ENCODE measurements around the gene B4GALT6. TPM values are rescaled to one million over a fixed set of nuclear protein-coding genes. Genes with fewer than 3 reads are reported as not detected.

B4GALT6 gene
- polyA plus RNA-seq, 1 donor from 2014 or later, result 19.4 TPM

DNA sequence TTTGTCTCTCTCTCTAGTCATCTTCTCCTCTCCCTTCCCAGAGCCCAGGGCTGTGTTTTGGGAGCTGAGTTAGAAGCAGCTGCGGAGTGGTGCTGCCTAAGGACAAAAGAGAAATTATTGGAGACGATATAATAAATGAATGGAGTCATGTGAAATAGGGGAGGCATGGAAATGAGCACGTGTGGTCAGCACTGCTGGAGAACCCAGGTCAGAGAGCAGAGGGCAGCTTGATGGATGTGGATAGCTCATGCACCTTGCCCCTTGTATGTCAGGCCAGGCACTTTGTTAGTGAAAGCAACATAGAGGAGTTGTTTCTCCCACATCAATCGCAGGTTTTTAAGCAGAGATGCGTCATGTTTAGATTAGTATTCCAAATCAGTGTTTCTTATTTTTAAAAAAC lies 77.0 kb downstream of the B4GALT6 start:
- TF ChIP-seq POLR2AphosphoS5 (IDR thresholded peaks at IDR 0.05) (no peak), MXI1 (conservative IDR thresholded peaks at IDR 0.05; ENCODE audit: poor library complexity, severe bottlenecking) (no peak), RAD21 (conservative IDR thresholded peaks at IDR 0.05) (no peak), TAF1 (IDR thresholded peaks at IDR 0.05; ENCODE audit: low read depth) (no peak), EP300 (conservative IDR thresholded peaks at IDR 0.05; ENCODE audit: poor library complexity, severe bottlenecking) (no peak), EZH2 (IDR thresholded peaks at IDR 0.05; ENCODE audit: borderline replicate concordance, insufficient read depth, low read length, poor library complexity, severe bottlenecking) (no peak)
- TF ChIP-seq, protein P1, sequence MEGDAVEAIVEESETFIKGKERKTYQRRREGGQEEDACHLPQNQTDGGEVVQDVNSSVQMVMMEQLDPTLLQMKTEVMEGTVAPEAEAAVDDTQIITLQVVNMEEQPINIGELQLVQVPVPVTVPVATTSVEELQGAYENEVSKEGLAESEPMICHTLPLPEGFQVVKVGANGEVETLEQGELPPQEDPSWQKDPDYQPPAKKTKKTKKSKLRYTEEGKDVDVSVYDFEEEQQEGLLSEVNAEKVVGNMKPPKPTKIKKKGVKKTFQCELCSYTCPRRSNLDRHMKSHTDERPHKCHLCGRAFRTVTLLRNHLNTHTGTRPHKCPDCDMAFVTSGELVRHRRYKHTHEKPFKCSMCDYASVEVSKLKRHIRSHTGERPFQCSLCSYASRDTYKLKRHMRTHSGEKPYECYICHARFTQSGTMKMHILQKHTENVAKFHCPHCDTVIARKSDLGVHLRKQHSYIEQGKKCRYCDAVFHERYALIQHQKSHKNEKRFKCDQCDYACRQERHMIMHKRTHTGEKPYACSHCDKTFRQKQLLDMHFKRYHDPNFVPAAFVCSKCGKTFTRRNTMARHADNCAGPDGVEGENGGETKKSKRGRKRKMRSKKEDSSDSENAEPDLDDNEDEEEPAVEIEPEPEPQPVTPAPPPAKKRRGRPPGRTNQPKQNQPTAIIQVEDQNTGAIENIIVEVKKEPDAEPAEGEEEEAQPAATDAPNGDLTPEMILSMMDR (IDR thresholded peaks at IDR 0.05; ENCODE audit: poor library complexity, severe bottlenecking), result no peak
- TF ChIP-seq, protein P2, sequence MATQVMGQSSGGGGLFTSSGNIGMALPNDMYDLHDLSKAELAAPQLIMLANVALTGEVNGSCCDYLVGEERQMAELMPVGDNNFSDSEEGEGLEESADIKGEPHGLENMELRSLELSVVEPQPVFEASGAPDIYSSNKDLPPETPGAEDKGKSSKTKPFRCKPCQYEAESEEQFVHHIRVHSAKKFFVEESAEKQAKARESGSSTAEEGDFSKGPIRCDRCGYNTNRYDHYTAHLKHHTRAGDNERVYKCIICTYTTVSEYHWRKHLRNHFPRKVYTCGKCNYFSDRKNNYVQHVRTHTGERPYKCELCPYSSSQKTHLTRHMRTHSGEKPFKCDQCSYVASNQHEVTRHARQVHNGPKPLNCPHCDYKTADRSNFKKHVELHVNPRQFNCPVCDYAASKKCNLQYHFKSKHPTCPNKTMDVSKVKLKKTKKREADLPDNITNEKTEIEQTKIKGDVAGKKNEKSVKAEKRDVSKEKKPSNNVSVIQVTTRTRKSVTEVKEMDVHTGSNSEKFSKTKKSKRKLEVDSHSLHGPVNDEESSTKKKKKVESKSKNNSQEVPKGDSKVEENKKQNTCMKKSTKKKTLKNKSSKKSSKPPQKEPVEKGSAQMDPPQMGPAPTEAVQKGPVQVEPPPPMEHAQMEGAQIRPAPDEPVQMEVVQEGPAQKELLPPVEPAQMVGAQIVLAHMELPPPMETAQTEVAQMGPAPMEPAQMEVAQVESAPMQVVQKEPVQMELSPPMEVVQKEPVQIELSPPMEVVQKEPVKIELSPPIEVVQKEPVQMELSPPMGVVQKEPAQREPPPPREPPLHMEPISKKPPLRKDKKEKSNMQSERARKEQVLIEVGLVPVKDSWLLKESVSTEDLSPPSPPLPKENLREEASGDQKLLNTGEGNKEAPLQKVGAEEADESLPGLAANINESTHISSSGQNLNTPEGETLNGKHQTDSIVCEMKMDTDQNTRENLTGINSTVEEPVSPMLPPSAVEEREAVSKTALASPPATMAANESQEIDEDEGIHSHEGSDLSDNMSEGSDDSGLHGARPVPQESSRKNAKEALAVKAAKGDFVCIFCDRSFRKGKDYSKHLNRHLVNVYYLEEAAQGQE (IDR thresholded peaks at IDR 0.05; ENCODE audit: borderline replicate concordance), result no peak
- H3K27me3 ChIP-seq (ENCODE audit: insufficient read depth, low read depth, low read length), result no peaks in the 10 kb centered on the region
- H3K9me2 ChIP-seq (ENCODE audit: insufficient read depth, low read length), result no peaks in the 10 kb centered on the region
- no peaks in the 10 kb centered on the region for H3K36me3 ChIP-seq (ENCODE audit: insufficient read depth, low read length)
- no peak overlapping the region for H3K9ac ChIP-seq (ENCODE audit: low read length)
- no peaks in the 10 kb centered on the region for H4K20me1 ChIP-seq (ENCODE audit: insufficient read depth)
- H3K27ac ChIP-seq (ENCODE audit: low read length), result no peak overlapping the region
- H3F3A ChIP-seq (ENCODE audit: insufficient read depth, low read length, poor library complexity, severe bottlenecking), result no peaks in the 10 kb centered on the region
- no peak overlapping the region for H3K4me3 ChIP-seq (ENCODE audit: low read length)
- no peak overlapping the region for H3K4me2 ChIP-seq (ENCODE audit: low read length)
- H3K79me2 ChIP-seq (replicated peaks; ENCODE audit: insufficient read depth, low read length), result no peaks in the 10 kb centered on the region
- no peaks in the 10 kb centered on the region for H3K9me3 ChIP-seq (ENCODE audit: low read length)
- H2AFZ ChIP-seq (ENCODE audit: low read depth, low read length), result no peak overlapping the region

DNA sequence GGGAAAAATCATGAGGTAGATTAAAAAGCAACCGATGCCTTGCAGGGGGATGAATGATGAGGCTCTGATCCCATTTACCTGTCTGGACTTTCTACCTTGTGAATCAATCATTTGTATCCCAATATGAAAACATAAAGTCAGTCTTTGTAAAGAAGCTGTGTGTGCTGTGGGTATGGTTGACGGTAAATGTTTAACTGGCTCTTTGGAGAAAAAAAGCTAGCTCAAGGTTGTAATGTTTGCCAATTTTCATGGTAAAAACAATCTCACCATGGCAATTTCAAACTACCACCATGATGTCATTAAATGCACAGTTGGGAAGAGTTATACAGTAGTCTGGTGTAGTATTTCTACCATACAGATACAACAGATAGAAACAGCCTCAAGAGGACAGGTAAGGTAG lies 78.1 kb downstream of the B4GALT6 start:
- Histone ChIP-seq H3K27me3 (ENCODE audit: insufficient read depth, low read depth, low read length) (no peaks in the 10 kb centered on the region), H3K9ac (ENCODE audit: low read length) (no peak overlapping the region), H3K36me3 (ENCODE audit: insufficient read depth, low read length) (no peaks in the 10 kb centered on the region), H4K20me1 (ENCODE audit: insufficient read depth) (no peaks in the 10 kb centered on the region), H2AFZ (ENCODE audit: low read depth, low read length) (no peak overlapping the region), H3K9me3 (ENCODE audit: low read length) (no peaks in the 10 kb centered on the region), H3K79me2 (replicated peaks; ENCODE audit: insufficient read depth, low read length) (no peaks in the 10 kb centered on the region), H3F3A (ENCODE audit: insufficient read depth, low read length, poor library complexity, severe bottlenecking) (no peaks in the 10 kb centered on the region), H3K9me2 (ENCODE audit: insufficient read depth, low read length) (no peaks in the 10 kb centered on the region), H3K4me3 (ENCODE audit: low read length) (peak overlapping the region; percentile 6), H3K4me2 (ENCODE audit: low read length) (no peak overlapping the region), H3K27ac (ENCODE audit: low read length) (peak overlapping the region; percentile 33)
- TF ChIP-seq EZH2 (IDR thresholded peaks at IDR 0.05; ENCODE audit: borderline replicate concordance, insufficient read depth, low read length, poor library complexity, severe bottlenecking) (no peak), POLR2AphosphoS5 (IDR thresholded peaks at IDR 0.05) (peak; percentile 25), EP300 (conservative IDR thresholded peaks at IDR 0.05; ENCODE audit: poor library complexity, severe bottlenecking) (peak; percentile 73)
- TF ChIP-seq, protein P1 (IDR thresholded peaks at IDR 0.05; ENCODE audit: poor library complexity, severe bottlenecking), result no peak
